Measurements from ENCODE around the gene TDRD10. TPM values are rescaled to one million over a fixed set of nuclear protein-coding genes. Genes with fewer than 3 reads are reported as not detected.

Gene TDRD10
- polyA plus RNA-seq, 2 of the 4 experiments (the other 2 are of a cell fraction): 0.04 TPM; not detected in 1

DNA sequence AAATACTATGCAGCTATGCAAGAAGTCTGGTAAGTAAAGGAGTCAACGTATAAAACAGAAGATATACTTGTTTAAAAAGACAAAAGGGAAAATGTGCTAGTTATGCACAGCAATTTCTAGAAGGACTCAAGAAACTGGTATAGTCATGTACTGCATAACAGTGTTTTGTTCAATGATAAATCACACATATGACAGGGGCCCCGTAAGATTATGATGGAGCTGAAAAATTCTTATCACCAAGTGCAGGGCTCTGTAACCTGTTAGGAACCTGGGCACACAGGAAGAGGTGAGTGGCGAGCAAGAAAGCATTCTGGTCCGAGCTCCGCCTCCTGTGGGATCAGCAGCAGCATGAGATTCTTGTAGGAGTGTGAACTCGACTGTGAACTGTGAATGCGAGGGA lies 92.8 kb downstream of the TDRD10 start:
- Histone ChIP-seq H3K4me3 (no peak overlapping the region), H3K4me1 (no peaks in the 10 kb centered on the region), H3K27ac (no peak overlapping the region), H3K9me3 (no peaks in the 10 kb centered on the region), H3K4me2 (no peak overlapping the region)
- WGBS (ENCODE audit: missing lambda C conversion rate): 88% methylated on average over 7 of the region's 7 CpGs
- no peak for TF ChIP-seq FOXS1 (CRISPR knock-in tag; IDR thresholded peaks at IDR 0.05)
- no peak for TF ChIP-seq PHF8 (IDR thresholded peaks at IDR 0.05; ENCODE audit: borderline replicate concordance, low read depth)
- TF ChIP-seq RFX5 (IDR thresholded peaks at IDR 0.05): no peak
- TF ChIP-seq, protein P1, sequence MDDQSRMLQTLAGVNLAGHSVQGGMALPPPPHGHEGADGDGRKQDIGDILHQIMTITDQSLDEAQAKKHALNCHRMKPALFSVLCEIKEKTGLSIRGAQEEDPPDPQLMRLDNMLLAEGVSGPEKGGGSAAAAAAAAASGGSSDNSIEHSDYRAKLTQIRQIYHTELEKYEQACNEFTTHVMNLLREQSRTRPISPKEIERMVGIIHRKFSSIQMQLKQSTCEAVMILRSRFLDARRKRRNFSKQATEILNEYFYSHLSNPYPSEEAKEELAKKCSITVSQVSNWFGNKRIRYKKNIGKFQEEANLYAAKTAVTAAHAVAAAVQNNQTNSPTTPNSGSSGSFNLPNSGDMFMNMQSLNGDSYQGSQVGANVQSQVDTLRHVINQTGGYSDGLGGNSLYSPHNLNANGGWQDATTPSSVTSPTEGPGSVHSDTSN (IDR thresholded peaks at IDR 0.05): no peak
- TF ChIP-seq, protein P2, sequence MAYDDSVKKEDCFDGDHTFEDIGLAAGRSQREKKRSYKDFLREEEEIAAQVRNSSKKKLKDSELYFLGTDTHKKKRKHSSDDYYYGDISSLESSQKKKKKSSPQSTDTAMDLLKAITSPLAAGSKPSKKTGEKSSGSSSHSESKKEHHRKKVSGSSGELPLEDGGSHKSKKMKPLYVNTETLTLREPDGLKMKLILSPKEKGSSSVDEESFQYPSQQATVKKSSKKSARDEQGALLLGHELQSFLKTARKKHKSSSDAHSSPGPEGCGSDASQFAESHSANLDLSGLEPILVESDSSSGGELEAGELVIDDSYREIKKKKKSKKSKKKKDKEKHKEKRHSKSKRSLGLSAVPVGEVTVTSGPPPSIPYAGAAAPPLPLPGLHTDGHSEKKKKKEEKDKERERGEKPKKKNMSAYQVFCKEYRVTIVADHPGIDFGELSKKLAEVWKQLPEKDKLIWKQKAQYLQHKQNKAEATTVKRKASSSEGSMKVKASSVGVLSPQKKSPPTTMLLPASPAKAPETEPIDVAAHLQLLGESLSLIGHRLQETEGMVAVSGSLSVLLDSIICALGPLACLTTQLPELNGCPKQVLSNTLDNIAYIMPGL (CRISPR knock-in tag; IDR thresholded peaks at IDR 0.05; ENCODE audit: borderline replicate concordance): no peak
- TF ChIP-seq, protein P3, sequence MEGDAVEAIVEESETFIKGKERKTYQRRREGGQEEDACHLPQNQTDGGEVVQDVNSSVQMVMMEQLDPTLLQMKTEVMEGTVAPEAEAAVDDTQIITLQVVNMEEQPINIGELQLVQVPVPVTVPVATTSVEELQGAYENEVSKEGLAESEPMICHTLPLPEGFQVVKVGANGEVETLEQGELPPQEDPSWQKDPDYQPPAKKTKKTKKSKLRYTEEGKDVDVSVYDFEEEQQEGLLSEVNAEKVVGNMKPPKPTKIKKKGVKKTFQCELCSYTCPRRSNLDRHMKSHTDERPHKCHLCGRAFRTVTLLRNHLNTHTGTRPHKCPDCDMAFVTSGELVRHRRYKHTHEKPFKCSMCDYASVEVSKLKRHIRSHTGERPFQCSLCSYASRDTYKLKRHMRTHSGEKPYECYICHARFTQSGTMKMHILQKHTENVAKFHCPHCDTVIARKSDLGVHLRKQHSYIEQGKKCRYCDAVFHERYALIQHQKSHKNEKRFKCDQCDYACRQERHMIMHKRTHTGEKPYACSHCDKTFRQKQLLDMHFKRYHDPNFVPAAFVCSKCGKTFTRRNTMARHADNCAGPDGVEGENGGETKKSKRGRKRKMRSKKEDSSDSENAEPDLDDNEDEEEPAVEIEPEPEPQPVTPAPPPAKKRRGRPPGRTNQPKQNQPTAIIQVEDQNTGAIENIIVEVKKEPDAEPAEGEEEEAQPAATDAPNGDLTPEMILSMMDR (IDR thresholded peaks at IDR 0.05): no peak
- TF ChIP-seq POLR2A (IDR thresholded peaks at IDR 0.05; ENCODE audit: low read length): no peak
- TF ChIP-seq, protein P4, sequence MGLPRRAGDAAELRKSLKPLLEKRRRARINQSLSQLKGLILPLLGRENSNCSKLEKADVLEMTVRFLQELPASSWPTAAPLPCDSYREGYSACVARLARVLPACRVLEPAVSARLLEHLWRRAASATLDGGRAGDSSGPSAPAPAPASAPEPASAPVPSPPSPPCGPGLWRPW (IDR thresholded peaks at IDR 0.05): no peak
- no peak for TF ChIP-seq ZNF302 (CRISPR knock-in tag; IDR thresholded peaks at IDR 0.05)
- TF ChIP-seq KDM1A (IDR thresholded peaks at IDR 0.05; ENCODE audit: low read depth): no peak
- no peak for TF ChIP-seq RNF2 (IDR thresholded peaks at IDR 0.05; ENCODE audit: borderline replicate concordance, low read depth)
- TF ChIP-seq GATA3 (IDR thresholded peaks at IDR 0.05; ENCODE audit: borderline replicate concordance): no peak
- no peak for TF ChIP-seq POLR2AphosphoS2 (conservative IDR thresholded peaks at IDR 0.05; ENCODE audit: low read length)
- TF ChIP-seq TFCP2L1 (CRISPR knock-in tag; IDR thresholded peaks at IDR 0.05): no peak
- no peak for TF ChIP-seq MAFK (IDR thresholded peaks at IDR 0.05; ENCODE audit: partially characterized antibody)
- TF ChIP-seq HOXB5 (CRISPR knock-in tag; IDR thresholded peaks at IDR 0.05): no peak
- no peak for ATAC-seq
- no peak for DNase-seq (ENCODE audit: low read depth in 1 of 2, low spot score in 1 of 2)
- CTCF ChIA-PET: interaction anchor here (0.8 to 1.5 kb wide), 5 partner anchors 9 to 60 kb away, joined by 3 to 5 read pairs (median 4); no protein-coding TSS in a partner anchor
- POLR2A ChIA-PET: interaction anchor here (1.6 kb wide), 1 partner anchor 35 kb away, joined by 3 read pairs; no protein-coding TSS in a partner anchor
- FAIRE-seq: no peak

DNA sequence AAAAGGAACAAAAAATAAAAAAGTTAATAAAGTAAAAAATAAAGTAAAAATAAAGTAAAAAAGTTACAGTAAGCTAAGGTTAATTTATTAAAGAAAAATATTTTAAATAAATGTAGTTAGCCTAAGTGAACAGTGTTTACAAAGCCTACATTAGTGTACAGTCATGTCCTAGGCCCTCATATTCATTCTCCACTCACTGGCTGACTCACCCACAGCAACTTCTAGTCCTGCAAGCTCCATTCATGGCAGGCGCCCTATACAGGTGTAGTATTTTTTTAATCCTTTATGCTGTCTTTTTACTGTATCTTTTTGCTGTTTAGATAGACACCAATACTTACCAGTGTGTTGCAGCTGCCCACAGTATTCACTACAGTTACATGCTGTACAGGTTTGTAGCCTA lies 93.6 kb downstream of the TDRD10 start:
- POLR2A ChIA-PET: interaction anchor here (0.5 to 1.6 kb wide), 2 partner anchors 36 to 378 kb away, joined by 3 to 6 read pairs; no protein-coding TSS in a partner anchor
- H3K4me2 ChIP-seq: no peak overlapping the region
- H3K27ac ChIP-seq: no peak overlapping the region
- no peak for FAIRE-seq
- WGBS (ENCODE audit: missing lambda C conversion rate): 89% methylated on average over 1 of the region's 1 CpG
- no peaks in the 10 kb centered on the region for H3K9me3 ChIP-seq
- CTCF ChIA-PET: interaction anchor here (0.8 to 1.5 kb wide), 2 partner anchors 18 to 61 kb away, joined by 4 to 5 read pairs; no protein-coding TSS in a partner anchor
- no peak; a peak in 1 of 6 replicates for ATAC-seq
- DNase-seq (ENCODE audit: low read depth in 1 of 2, low spot score in 1 of 2): no peak
- H3K4me3 ChIP-seq: no peak overlapping the region
- no peaks in the 10 kb centered on the region for H3K4me1 ChIP-seq
- no peak for TF ChIP-seq ESRRA (IDR thresholded peaks at IDR 0.05; ENCODE audit: borderline replicate concordance, low read length)
- TF ChIP-seq ZNF302 (CRISPR knock-in tag; IDR thresholded peaks at IDR 0.05): no peak
- TF ChIP-seq, protein P5, sequence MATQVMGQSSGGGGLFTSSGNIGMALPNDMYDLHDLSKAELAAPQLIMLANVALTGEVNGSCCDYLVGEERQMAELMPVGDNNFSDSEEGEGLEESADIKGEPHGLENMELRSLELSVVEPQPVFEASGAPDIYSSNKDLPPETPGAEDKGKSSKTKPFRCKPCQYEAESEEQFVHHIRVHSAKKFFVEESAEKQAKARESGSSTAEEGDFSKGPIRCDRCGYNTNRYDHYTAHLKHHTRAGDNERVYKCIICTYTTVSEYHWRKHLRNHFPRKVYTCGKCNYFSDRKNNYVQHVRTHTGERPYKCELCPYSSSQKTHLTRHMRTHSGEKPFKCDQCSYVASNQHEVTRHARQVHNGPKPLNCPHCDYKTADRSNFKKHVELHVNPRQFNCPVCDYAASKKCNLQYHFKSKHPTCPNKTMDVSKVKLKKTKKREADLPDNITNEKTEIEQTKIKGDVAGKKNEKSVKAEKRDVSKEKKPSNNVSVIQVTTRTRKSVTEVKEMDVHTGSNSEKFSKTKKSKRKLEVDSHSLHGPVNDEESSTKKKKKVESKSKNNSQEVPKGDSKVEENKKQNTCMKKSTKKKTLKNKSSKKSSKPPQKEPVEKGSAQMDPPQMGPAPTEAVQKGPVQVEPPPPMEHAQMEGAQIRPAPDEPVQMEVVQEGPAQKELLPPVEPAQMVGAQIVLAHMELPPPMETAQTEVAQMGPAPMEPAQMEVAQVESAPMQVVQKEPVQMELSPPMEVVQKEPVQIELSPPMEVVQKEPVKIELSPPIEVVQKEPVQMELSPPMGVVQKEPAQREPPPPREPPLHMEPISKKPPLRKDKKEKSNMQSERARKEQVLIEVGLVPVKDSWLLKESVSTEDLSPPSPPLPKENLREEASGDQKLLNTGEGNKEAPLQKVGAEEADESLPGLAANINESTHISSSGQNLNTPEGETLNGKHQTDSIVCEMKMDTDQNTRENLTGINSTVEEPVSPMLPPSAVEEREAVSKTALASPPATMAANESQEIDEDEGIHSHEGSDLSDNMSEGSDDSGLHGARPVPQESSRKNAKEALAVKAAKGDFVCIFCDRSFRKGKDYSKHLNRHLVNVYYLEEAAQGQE (IDR thresholded peaks at IDR 0.05): no peak
- TF ChIP-seq RAD21 (conservative IDR thresholded peaks at IDR 0.05 in 1 of 2, IDR thresholded peaks at IDR 0.05 in 1 of 2): no peak
- TF ChIP-seq NPAS2 (CRISPR knock-in tag; IDR thresholded peaks at IDR 0.05; ENCODE audit: borderline replicate concordance): no peak
- no peak for TF ChIP-seq CHD2 (IDR thresholded peaks at IDR 0.05; ENCODE audit: low read length, partially characterized antibody)
- TF ChIP-seq HEYL (CRISPR knock-in tag; IDR thresholded peaks at IDR 0.05): no peak
- TF ChIP-seq JUNB (IDR thresholded peaks at IDR 0.05): no peak
- TF ChIP-seq RCOR1 (IDR thresholded peaks at IDR 0.05; ENCODE audit: low read depth, low read length): no peak
- TF ChIP-seq, protein P4 (IDR thresholded peaks at IDR 0.05): no peak
- TF ChIP-seq SMC3 (IDR thresholded peaks at IDR 0.05): no peak
- TF ChIP-seq HOXA7 (CRISPR knock-in tag; IDR thresholded peaks at IDR 0.05): no peak
- TF ChIP-seq KDM5A (IDR thresholded peaks at IDR 0.05): no peak
- no peak for TF ChIP-seq SREBF2 (IDR thresholded peaks at IDR 0.05)
- TF ChIP-seq ZC3H11A (IDR thresholded peaks at IDR 0.05): no peak

All from A549 (cell line).